GM11168 (cell line): ENCODE data around the gene PCAT7.

ENCODE experiments used
- in situ Hi-C: fragments of 300-500 bp; cut with MboI; formaldehyde crosslinking; loops from one replicate; pipeline ENCODE4 v1.12.0; 2022; ENCODE audit warnings: low sequenced_read_pairs; ENCODE audit not compliant: unreplicated experiment

Gene PCAT7

DNA sequence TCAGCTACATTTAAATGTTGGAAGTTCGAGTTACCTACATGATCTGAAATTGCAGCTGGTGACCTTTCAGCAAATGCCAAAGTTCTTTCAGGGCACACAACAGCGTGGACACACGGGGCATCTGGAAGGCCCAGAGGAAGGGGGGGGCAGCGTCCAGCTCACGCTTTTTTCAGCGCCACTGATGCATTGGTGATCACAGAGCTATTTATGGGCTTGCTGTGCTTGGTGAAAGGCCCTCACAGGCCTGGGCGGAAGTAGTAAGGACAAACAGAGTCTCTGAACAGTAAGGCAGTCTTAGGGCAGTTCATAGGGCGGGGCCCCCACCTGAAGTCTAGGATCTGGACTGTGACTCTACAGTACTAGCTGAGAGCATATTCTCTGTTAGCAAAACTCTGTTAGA, 45.4 kb downstream of the PCAT7 start:
- in situ Hi-C loops, result no loop called here

DNA sequence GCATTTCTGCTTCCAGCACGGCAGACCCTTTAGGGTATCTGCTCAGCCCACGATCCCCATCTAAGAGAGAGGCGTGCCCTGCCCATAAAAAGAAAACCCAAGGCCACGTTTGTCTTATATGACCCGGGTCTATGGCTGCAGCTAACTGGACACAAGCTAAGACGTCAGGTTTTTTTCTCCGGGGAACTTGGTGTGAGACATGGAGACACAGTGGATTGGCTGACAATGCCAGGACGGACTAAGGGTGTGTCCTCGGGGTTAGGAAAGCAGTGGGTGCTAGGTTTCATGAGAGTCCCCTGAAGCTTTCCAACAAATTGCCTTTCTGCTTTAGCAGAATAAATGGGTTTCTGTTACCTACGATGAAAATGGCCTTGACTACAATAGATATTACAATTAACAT, 45.8 kb downstream of the PCAT7 start:
- in situ Hi-C loops, result no loop called here

- in situ Hi-C loops, result no loop called here
These were observed 47.8 kb downstream of the PCAT7 start for GRCh38 chr9:94602666-94603065.

DNA sequence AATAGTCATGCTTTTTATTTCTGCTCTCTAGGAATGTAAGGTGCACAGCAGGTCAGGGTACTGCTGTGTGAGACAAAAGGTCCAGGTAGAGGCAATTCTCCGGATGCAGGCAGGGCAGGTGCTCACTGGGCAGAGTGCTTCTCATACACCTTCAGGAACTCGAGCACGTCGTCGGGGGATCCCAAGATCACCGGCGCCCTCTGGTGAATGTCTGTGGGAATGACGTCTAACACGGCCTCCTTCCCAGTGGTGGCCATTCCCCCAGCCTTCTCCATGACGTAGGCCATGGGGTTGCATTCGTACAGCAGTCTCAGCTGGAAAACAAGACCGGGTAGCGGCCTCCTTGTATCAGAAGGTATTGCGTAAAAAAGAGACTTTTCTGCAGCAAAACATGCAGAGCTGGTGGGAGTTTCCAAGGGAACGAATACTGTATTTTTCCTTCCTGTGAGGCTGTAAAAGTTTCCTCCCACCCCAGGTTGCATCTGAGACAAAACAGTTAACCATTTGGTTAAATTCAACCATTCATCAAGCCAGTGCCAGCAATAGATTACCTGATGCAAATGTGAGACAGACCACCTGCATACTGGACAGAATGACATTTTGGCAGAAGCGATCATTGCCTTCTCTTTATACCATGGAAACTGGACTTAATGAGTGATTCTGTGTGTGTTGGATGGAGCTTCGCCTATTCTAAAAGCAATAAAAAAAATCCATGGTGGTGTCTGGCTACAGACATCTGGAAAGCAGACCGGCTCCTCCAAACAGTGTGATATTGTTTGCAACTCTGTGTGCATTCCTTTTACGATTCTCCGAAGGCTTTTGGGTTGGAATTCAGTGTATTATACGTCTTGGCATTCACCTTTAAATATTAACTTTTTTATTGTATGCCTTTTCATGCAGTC, 48.6 kb downstream of the PCAT7 start:
- in situ Hi-C loops, result no loop called here

DNA sequence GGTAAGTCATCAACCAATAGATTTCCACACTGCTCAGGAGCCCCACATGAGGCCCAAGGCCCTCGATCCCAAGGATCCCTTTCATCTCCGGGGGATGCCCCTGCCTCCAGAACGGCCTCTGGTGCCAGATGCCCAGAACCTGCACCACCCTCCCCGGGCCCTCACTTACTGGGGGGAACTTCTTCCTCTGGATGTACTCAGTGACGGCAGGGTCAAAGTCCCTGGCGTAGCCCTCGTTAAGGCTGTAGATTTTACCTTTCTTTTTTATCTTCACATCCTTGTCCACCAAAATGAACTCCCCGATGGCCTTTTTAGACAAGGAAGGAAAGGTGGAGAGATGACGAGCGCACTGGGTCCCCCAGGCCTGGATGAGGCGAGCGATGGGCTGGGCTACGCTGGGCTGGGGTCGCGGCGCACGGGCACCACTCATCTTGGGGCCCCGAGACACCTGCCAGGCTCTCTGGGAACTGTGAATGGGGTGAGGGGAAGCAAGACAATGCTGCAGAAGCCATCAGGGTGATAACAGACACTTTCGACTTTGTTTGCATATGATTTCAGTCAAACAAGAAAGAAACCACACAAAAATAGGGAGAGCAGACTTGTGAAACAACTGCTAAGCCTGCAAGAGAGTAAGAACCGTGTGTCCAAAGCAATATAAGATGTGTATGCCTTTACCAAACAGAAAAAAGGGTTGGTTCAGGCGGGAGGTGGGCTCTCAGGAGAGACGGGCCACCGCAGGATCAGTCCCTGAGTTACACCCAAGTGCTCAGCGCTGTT, 52.0 kb downstream of the PCAT7 start:
- in situ Hi-C loops, result no loop called here

- in situ Hi-C loops, result no loop called here
These were observed 52.5 kb downstream of the PCAT7 start for GRCh38 chr9:94607423-94607691.

- in situ Hi-C loops, result no loop called here
These were observed 55.3 kb downstream of the PCAT7 start for GRCh38 chr9:94610181-94610606.

DNA sequence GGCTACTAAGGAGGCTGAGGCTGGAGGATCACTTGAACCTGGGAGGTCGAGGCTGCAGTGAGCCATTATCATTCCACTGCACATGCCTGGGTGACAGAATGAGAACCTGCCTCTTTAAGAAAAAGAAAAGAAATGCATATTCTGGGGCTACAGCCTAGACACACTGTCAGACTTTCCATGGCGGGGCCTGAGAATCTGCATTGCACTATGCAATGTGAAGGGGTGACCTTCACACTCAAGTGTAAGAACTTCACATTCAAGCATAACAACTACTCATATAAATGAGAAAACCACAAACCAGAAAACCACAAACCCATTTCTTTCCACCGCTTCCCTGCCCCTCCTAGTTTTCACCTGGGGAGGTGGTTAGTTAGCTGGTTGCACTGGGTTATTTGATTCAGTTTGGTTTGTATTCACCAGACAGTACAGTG, 56.8 kb downstream of the PCAT7 start:
- in situ Hi-C loops, result no loop called here

- in situ Hi-C loops, result no loop called here
These were observed 57.2 kb downstream of the PCAT7 start for GRCh38 chr9:94612071-94612470.

DNA sequence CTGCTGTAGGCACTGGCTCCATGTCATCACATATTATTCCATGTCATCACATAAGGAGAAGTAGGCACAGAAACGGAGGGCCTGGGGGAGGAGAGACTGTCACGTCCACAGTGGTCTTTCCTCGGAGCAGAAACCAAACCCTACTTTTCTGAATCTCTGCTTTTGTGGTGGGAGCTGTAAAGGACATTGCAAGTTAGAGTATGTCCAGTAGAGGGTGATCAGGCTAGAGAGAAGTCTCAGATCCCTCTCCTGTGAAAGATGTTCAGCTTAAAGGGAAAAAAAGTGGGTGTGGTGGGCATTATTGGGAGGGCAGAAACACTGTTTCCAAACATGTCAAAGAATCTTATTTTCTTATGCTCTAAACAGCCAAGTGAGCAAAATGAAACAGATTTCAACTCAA, 58.1 kb downstream of the PCAT7 start:
- in situ Hi-C loops, result no loop called here

GRCh38 chr9:94619026-94619425, 64.1 kb downstream of the PCAT7 start:
- in situ Hi-C loops, result no loop called here
